Measurements from ENCODE around the gene GPC1. TPM values are rescaled to one million over a fixed set of nuclear protein-coding genes. Genes with fewer than 3 reads are reported as not detected.
A peak's percentile ranks its signal among the peaks of the same experiment; 100 is the strongest.

GPC1 gene
- total and polyA plus RNA-seq, 2 of the 13 experiments (the other 11 are each of a cell fraction or from before 2014, with no cell fraction given) = 4.0 to 5.5 TPM

GRCh38 chr2:240512109-240512485, 76.6 kb downstream of the GPC1 start (continued):
- TF ChIP-seq NR2F6 (IDR thresholded peaks at IDR 0.05) (no peak), NR2F6 (CRISPR knock-in tag; IDR thresholded peaks at IDR 0.05) (no peak), TOPORS (CRISPR knock-in tag; IDR thresholded peaks at IDR 0.05) (no peak), ADNP (CRISPR knock-in tag; IDR thresholded peaks at IDR 0.05) (no peak)

- TF ChIP-seq HNRNPLL (IDR thresholded peaks at IDR 0.05; ENCODE audit: low read depth, low read length, poor library complexity, severe bottlenecking) (peak; percentile 7), MTA1 (CRISPR knock-in tag; IDR thresholded peaks at IDR 0.05; ENCODE audit: borderline replicate concordance) (0 out of 2 replicates have a peak, but pooled peaks have one; percentile 44), SKI (IDR thresholded peaks at IDR 0.05; ENCODE audit: partially characterized antibody) (no peak)
- H2AFZ ChIP-seq (ENCODE audit: low read length) = no peak overlapping the region
- no peaks in the 10 kb centered on the region for H3K4me1 ChIP-seq (ENCODE audit: insufficient read depth, low read length)
- H3K9me3 ChIP-seq (ENCODE audit: low read length) = no peaks in the 10 kb centered on the region
- ATAC-seq (no peak; the same call in 2 of the 3 replicates), FAIRE-seq (no peak), DNase-seq (ENCODE audit: low spot score) (no peak)
- ChIA-PET POLR2A (interaction anchor here (1.4 kb wide), 1 partner anchor 67 kb away, joined by 3 read pairs; no protein-coding TSS in a partner anchor), CTCF (ENCODE audit: low intra/inter-chr PET ratio, low total read pairs) (interaction anchor here (1.3 to 1.6 kb wide), 2 partner anchors 91 to 248 kb away, joined by 4 to 5 read pairs; no protein-coding TSS in a partner anchor)
- in situ Hi-C loops (cut with HindIII; ENCODE audit: extremely low pct_ligation_motif_present, low pct_unique_long_range_greater_than_20kb) (no loop called here), intact Hi-C loops (cut with micrococcal nuclease; ENCODE audit: unreplicated experiment) (loop anchor here (10.0 kb wide), 1 partner anchor 132 kb away; no protein-coding TSS in a partner anchor)
- no peaks in the 10 kb centered on the region for H3K27me3 ChIP-seq (ENCODE audit: control insufficient read depth in 1 of 2, insufficient read depth in 2 of 2, low read length in 2 of 2)
- no TSS peak for BruUV-seq (replicated peaks)
- no peak overlapping the region for H3K4me2 ChIP-seq (ENCODE audit: low read depth, low read length)
- H3K79me2 ChIP-seq (ENCODE audit: insufficient read depth, low read length) = no peaks in the 10 kb centered on the region
- WGBS (ENCODE audit: low lambda C conversion rate) = 96% methylated on average over 21 of the region's 21 CpGs
- no peak overlapping the region for H3K9ac ChIP-seq (ENCODE audit: insufficient read depth, low read depth, low read length)
- H3K36me3 ChIP-seq (replicated peaks in 1 of 2; ENCODE audit: control insufficient read depth in 1 of 2, insufficient read depth in 2 of 2, low read length in 2 of 2) = peaks cover 6 to 10% of the 10 kb centered on the region in 2 experiments; a peak in 3 of 5 replicates
- no peak overlapping the region for H3K4me3 ChIP-seq (replicated peaks in 1 of 3; ENCODE audit: insufficient read depth in 1 of 3, low read depth in 2 of 3, low read length in 3 of 3)
- no peaks in the 10 kb centered on the region; the same call in 1 of the 2 replicates for H4K20me1 ChIP-seq (ENCODE audit: insufficient read depth, low read length)
- H3K27ac ChIP-seq (ENCODE audit: extremely low read length, insufficient read depth, low read length) = no peak overlapping the region
These were observed 77.4 kb downstream of the GPC1 start for GRCh38 chr2:240512666-240513535.
